GM13977 (cell line): Measurements from ENCODE around the gene SRRM4.

Experiments used
- DNase-seq: peaks from one replicate; pipeline ENCODE4 v3.0.0; 2012; ENCODE audit warnings: low spot score
- in situ Hi-C: fragments of 300-500 bp; cut with MboI; formaldehyde crosslinking; loops from one replicate; pipeline ENCODE4 v1.12.0; 2022; ENCODE audit warnings: low sequenced_read_pairs, low pct_unique_long_range_greater_than_20kb, mixed read lengths, inconsistent platforms; ENCODE audit not compliant: unreplicated experiment
- TF ChIP-seq, protein P1 (sequence below): IDR thresholded peaks from 2 replicates; pipeline ENCODE4 v1.5.1; 2012; ENCODE audit warnings: mild to moderate bottlenecking, control low read depth; ENCODE audit not compliant: insufficient read depth; ENCODE audit errors: extremely low read depth, missing control alignments

SRRM4 gene

DNA sequence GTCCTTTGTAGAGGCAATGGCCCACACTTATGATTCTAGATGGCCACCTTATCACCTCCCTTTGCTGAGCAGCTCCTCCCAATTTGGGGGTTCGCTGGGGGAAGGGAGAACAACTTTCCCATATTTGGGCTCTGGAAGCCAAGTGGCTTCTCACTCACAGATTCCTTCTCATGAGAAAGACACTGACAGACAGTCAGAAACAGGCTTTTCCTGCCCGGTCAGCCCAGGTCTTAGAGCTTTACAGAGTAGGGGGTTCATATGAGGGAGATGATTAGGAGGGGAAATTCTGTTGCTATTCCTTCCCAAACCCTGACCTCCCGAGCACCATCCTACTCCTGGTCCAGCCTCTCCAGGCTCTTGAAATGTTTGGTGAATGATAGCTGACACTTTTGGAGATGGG lies 137.3 kb downstream of the SRRM4 start:
- no peak for DNase-seq
- in situ Hi-C loops = loop anchor here (25.0 kb wide), 1 partner anchor 294 kb away; no protein-coding TSS in a partner anchor
- TF ChIP-seq, protein P1, sequence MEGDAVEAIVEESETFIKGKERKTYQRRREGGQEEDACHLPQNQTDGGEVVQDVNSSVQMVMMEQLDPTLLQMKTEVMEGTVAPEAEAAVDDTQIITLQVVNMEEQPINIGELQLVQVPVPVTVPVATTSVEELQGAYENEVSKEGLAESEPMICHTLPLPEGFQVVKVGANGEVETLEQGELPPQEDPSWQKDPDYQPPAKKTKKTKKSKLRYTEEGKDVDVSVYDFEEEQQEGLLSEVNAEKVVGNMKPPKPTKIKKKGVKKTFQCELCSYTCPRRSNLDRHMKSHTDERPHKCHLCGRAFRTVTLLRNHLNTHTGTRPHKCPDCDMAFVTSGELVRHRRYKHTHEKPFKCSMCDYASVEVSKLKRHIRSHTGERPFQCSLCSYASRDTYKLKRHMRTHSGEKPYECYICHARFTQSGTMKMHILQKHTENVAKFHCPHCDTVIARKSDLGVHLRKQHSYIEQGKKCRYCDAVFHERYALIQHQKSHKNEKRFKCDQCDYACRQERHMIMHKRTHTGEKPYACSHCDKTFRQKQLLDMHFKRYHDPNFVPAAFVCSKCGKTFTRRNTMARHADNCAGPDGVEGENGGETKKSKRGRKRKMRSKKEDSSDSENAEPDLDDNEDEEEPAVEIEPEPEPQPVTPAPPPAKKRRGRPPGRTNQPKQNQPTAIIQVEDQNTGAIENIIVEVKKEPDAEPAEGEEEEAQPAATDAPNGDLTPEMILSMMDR = no peak

DNA sequence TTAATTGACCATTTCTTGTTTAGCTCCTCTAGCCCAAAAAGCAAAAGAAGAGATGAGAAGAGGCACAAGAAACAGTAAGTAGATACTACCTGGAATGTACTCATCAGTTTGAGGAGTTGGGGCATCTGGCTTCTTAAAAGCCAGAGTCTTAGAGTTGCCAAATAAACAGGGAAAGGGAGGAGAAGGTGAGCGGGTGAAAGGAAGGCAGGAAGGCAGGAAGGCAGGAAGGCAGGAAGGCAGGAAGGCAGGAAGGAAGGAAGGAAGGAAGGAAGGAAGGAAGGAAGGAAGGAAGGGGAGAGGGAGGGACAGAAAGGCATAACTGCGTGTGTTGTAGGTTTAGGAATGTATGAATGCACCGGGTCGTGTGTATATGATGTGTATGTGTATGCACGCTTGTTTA lies 140.7 kb downstream of the SRRM4 start:
- TF ChIP-seq, protein P1 = no peak
- in situ Hi-C loops = loop anchor here (25.0 kb wide), 1 partner anchor 290 kb away; no protein-coding TSS in a partner anchor

DNA sequence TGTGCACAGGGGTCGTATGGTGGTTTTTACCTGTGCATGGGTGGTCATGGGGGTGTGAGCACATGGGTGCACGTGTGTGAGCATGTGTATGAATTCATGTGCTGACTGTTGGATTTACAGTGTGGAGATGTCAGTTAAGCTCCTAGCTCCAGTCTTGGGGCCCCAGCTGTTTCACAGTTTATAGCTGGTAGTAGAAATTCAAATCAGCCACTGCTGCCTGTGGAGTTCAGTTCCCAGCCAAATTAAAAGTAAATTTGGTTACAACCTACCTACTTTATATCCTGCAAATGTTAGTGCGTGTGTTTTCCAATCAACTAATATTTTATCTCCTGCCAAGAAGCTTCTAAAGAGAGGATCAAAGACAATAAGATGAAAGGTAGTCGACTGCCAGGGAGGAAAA lies 141.4 kb downstream of the SRRM4 start:
- TF ChIP-seq, protein P1 = no peak
- in situ Hi-C loops = loop anchor here (25.0 kb wide), 1 partner anchor 290 kb away; no protein-coding TSS in a partner anchor
- no peak for DNase-seq

More for the DNA sequence above, 140.7 kb downstream of the SRRM4 start:
- DNase-seq = no peak

DNA sequence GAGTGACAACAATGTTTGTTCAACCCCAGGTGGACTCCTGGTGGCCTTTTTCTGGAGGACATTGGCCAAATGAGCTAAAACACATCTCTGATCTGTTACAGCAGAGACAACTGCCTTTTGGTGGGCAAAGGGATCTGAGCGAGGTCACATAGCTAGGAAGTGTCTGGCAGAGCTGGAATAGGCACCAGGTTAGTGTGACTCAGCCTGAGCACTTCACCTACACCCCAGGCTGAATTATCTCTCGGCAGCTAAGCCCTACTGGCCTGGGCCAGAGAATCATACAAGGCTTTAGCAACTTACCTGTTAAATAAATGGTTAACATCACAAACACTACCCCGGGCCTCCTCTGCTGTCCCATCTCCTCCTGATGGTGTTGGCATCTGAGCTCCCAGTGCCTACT lies 147.2 kb downstream of the SRRM4 start:
- DNase-seq = no peak
- TF ChIP-seq, protein P1 = no peak
- in situ Hi-C loops = no loop called here

DNA sequence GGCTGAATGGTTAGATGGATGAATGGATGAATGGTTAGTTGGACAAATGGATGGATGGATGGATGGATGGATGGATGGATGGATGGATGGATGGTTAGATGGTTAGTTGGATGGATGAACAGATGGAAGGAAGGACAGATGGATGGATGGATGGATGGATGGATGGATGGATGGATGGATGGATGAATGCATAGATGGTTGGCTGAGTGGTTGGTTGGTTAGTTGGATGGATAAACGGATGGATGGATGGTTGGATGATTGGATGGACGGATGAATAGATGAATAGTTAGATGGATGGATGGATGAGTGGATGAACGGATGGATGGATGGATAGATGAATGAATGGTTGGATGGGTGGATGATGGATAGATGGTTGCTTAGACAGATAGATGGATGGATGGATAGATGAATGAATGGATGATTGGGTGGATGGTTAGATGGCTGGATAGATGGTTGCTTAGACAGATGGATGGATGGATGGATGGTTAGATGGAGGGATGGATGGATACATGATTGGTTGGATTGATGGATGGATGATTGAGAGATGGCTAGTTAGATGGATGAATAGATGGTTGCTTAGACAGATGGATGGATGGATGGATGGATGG lies 148.6 kb downstream of the SRRM4 start:
- TF ChIP-seq, protein P1 = no peak
- DNase-seq = no peak
- in situ Hi-C loops = no loop called here

DNA sequence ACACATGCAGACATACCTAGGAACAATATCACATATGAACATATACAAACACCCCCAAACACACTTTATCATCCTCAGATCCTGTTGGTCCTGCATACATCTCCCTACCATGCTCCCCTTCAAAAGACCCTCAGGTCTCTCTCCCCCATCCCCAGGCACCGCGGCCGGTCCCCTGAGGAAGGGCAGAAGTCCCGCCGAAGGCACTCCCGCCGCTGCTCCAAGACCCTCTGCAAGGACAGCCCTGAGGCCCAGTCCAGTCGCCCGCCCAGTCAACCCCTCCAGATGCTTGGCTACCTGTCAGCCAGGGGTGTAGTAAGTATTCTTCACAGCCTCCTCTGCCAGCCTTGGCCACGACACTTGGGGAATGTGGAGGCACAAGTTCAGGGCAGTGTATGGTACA lies 149.2 kb downstream of the SRRM4 start:
- in situ Hi-C loops = no loop called here
- DNase-seq = no peak
- TF ChIP-seq, protein P1 = no peak
